HFFc6 (cell line): ENCODE measurements around the gene DAP. TPM values are rescaled to one million over a fixed set of nuclear protein-coding genes. Genes with fewer than 3 reads are reported as not detected.
"Not testable (repeated sequence)": the region's sequence is repeated elsewhere in the genome, so short reads cannot be mapped to it uniquely, and the experiment has no call there.

Experiments used
- DNase-seq: peaks from one replicate; pipeline ENCODE4 v3.0.0-alpha.2; 2018
- H3K27ac Mint-ChIP-seq: 2 replicates; pipeline ENCODE4 v1.8.0; 2020; ENCODE audit warnings: mild to moderate bottlenecking, mixed read lengths
- H3K27me3 Mint-ChIP-seq: 2 replicates; pipeline ENCODE4 v1.8.0; 2021; ENCODE audit warnings: mild to moderate bottlenecking, moderate library complexity, mixed read lengths; ENCODE audit not compliant: insufficient read depth
- H3K36me3 Mint-ChIP-seq: 2 replicates; pipeline ENCODE4 v1.8.0; 2021; ENCODE audit warnings: low read depth, mixed read lengths
- H3K4me1 Mint-ChIP-seq: 2 replicates; pipeline ENCODE4 v1.8.0; 2020; ENCODE audit warnings: low read depth, mixed read lengths
- H3K4me3 Mint-ChIP-seq: 2 replicates; pipeline ENCODE4 v1.8.0; 2020; ENCODE audit warnings: mild to moderate bottlenecking, moderate library complexity, mixed read lengths
- H3K9me3 Mint-ChIP-seq: 2 replicates; pipeline ENCODE4 v1.8.0; 2020; ENCODE audit warnings: mild to moderate bottlenecking, mixed read lengths
- total RNA-seq, 6 experiments: library from RNA; stranded (reverse); fragmentation: NEBNext Ultra II Directional; extraction: Animal tissue kit (Norgen Biotek cat#: 25700); gene quantifications; 2 replicates in 1 of 6; 3 replicates in 5 of 6; pipeline ENCODE4 v1.2.3, GENCODE V29; 2021
- TF ChIP-seq, protein P1 (sequence below): fragments of 200-600 bp; sonication (generic); IDR thresholded peaks from 2 replicates; pipeline ENCODE4 v1.5.0; 2021; ENCODE audit warnings: antibody characterized with exemption, mild to moderate bottlenecking

Gene DAP
- total RNA-seq, 6 experiments from 2014 or later = 255 to 357 (median 285) TPM

DNA sequence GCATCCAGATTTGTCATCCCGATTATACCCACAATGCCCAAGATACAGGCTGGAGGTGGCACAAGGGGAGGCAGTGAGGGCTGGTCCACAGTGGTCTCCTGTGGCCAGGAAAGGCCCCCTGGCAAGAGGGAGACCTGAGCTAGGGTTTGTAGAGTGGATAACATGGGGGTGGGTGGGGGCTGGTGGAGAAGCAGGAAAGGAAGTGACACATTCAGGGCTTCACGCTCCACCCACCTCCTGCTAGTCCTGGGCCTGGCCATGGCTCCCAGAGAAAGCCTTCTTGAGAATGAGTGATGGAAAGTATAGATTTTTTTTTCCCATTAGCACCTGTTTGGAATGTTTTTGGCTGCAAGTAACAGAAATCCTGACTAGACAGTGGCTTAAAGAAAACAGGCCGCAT, 115.9 kb downstream of the DAP start:
- no peak for DNase-seq
- TF ChIP-seq, protein P1, sequence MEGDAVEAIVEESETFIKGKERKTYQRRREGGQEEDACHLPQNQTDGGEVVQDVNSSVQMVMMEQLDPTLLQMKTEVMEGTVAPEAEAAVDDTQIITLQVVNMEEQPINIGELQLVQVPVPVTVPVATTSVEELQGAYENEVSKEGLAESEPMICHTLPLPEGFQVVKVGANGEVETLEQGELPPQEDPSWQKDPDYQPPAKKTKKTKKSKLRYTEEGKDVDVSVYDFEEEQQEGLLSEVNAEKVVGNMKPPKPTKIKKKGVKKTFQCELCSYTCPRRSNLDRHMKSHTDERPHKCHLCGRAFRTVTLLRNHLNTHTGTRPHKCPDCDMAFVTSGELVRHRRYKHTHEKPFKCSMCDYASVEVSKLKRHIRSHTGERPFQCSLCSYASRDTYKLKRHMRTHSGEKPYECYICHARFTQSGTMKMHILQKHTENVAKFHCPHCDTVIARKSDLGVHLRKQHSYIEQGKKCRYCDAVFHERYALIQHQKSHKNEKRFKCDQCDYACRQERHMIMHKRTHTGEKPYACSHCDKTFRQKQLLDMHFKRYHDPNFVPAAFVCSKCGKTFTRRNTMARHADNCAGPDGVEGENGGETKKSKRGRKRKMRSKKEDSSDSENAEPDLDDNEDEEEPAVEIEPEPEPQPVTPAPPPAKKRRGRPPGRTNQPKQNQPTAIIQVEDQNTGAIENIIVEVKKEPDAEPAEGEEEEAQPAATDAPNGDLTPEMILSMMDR = no peak
- H3K27ac Mint-ChIP-seq = no peak overlapping the region

DNA sequence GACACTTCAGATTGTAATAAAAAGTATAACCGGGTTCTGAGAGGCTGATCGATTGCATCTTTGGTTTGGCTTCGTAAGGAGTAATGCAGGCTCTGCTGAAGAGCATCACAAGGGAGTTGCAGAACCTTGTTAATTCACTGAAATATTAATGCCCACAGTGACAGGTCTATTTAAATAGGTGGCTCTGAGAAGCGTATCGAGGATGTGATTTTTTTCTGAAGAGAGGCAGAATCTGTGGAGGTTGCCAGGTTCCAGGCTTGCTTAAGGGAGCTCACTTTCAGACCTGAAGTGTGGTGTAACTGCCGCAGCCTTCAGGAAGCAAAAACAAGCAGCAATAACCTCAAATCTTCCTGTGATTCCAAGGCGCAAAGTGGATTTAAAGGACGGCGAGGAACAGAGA, 116.8 kb downstream of the DAP start:
- H3K4me3 Mint-ChIP-seq = no peak overlapping the region
- peaks cover 2% of the 10 kb centered on the region; the same call in 1 of the 2 replicates for H3K27me3 Mint-ChIP-seq
- DNase-seq = no peak
- peaks cover 15% of the 10 kb centered on the region for H3K36me3 Mint-ChIP-seq
- peaks cover 18% of the 10 kb centered on the region for H3K4me1 Mint-ChIP-seq
- TF ChIP-seq, protein P1 = no peak
- no peak overlapping the region for H3K27ac Mint-ChIP-seq
- peaks cover 7% of the 10 kb centered on the region for H3K9me3 Mint-ChIP-seq

More for the DNA sequence above, 115.9 kb downstream of the DAP start:
- Mint-ChIP-seq H3K27me3 (peaks cover 2% of the 10 kb centered on the region; the same call in 1 of the 2 replicates), H3K36me3 (peaks cover 11% of the 10 kb centered on the region), H3K9me3 (peaks cover 3% of the 10 kb centered on the region), H3K4me3 (no peak overlapping the region), H3K4me1 (peaks cover 18% of the 10 kb centered on the region)

DNA sequence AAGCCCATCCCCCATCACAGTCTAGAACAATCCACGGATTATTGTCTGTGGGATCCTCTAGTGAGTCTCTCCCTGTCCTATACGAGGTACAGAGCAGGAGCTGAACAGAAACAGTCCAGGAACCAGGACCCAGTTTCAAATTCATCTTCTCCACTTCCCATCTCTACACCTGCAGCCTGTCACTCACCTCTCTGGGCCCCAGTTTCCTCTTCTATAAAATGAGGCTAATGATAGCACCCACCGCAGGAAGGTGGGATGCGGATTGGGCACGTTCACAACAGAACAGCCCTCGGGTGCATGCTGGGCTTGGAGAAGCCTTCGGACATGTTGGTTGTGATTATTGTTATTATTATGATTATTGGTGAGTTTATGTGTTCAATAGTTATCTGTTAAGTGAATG, 118.7 kb downstream of the DAP start:
- Mint-ChIP-seq H3K4me3 (no peak overlapping the region), H3K27ac (no peak overlapping the region), H3K27me3 (peaks cover 7% of the 10 kb centered on the region), H3K4me1 (peaks cover 18% of the 10 kb centered on the region), H3K36me3 (peaks cover 27% of the 10 kb centered on the region), H3K9me3 (peaks cover 13% of the 10 kb centered on the region)
- no peak for DNase-seq
- TF ChIP-seq, protein P1 = no peak

DNA sequence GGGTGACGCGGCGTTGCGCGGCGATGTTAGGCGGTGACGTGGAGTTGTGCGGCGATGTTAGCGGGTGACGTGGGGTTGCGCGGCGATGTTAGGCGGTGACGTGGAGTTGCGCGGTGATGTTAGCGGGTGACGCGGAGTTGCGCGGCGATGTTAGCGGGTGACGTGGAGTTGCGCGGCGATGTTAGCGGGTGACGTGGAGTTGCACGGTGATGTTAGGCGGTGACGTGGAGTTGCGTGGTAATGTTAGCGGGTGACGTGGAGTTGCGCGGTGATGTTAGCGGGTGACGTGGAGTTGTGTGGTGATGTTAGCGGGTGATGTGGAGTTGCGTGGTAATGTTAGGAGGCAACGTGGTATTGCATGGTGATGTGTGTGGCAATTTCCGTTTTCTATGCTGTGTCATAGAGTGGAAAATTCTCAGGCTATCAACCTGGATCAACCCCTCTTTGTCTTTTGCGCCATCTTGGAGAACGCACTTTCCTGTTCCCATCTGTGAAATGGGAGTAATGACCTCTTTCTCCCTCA, 121.1 kb downstream of the DAP start:
- TF ChIP-seq, protein P1 = no peak
- peaks cover 13% of the 10 kb centered on the region for H3K9me3 Mint-ChIP-seq
- no peak overlapping the region for H3K27ac Mint-ChIP-seq
- H3K27me3 Mint-ChIP-seq = peaks cover 7% of the 10 kb centered on the region
- H3K4me1 Mint-ChIP-seq = peaks cover 27% of the 10 kb centered on the region
- no peak for DNase-seq
- peaks cover 27% of the 10 kb centered on the region for H3K36me3 Mint-ChIP-seq
- H3K4me3 Mint-ChIP-seq = no peak overlapping the region

DNA sequence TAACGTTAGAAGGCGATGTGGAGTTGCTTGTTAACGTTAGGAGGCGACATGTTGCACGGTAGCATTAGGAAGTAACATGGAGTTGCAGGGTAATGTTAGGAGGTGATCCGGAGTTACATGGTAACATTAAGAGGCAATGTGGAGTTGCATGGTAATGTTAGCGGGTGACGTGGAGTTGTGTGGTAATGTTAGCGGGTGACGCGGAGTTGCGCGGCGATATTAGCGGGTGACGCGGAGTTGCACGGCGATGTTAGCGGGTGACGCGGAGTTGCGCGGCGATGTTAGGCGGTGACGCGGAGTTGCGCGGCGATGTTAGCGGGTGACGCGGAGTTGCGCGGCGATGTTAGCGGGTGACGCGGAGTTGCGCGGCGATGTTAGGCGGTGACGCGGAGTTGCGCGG, 122.3 kb downstream of the DAP start:
- Mint-ChIP-seq H3K4me1 (peaks cover 22% of the 10 kb centered on the region), H3K36me3 (peaks cover 27% of the 10 kb centered on the region), H3K9me3 (peaks cover 13% of the 10 kb centered on the region)
- H3K27me3 Mint-ChIP-seq, H3K4me3 Mint-ChIP-seq, DNase-seq, H3K27ac Mint-ChIP-seq: not testable (repeated sequence)

DNA sequence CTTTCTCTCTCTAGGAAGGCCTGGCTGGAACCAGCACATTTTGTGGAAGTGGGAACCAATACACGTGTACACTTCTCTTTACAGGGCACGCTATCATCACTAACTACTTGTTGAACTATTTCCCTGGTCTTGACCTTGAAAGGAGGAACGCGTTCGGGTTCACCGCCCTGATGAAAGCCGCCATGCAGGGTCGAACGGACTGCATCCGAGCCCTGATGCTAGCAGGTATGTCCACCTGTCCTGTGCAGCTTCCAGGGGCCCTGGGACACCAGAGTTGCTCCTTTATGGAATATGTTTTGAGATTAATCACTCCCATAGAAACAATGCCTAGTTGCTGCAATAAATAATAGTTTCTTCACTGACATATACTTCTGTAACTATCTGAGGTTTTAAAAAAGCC, 123.1 kb downstream of the DAP start:
- no peak for DNase-seq
- peaks cover 27% of the 10 kb centered on the region for H3K36me3 Mint-ChIP-seq
- H3K4me3 Mint-ChIP-seq = no peak overlapping the region
- peaks cover 13% of the 10 kb centered on the region for H3K9me3 Mint-ChIP-seq
- H3K27ac Mint-ChIP-seq = no peak overlapping the region
- TF ChIP-seq, protein P1 = no peak
- H3K4me1 Mint-ChIP-seq = peaks cover 22% of the 10 kb centered on the region
- peaks cover 7% of the 10 kb centered on the region for H3K27me3 Mint-ChIP-seq
